SK-N-MC (cell line): ENCODE results near the gene SRRM3.

Source experiments
- EZH2 ChIP-seq: fragments of 200-600 bp; sonication (generic); IDR thresholded peaks from one replicate; pipeline ENCODE4 v1.6.1; 2017; ENCODE audit warnings: antibody characterized with exemption
- FOXP2 ChIP-seq: optimal IDR thresholded peaks from 2 replicates; pipeline ENCODE3; 2011; ENCODE audit warnings: mild to moderate bottlenecking, moderate library complexity; ENCODE audit not compliant: insufficient read depth; ENCODE audit errors: extremely low read length, control extremely low read depth
- POLR2AphosphoS5 ChIP-seq: IDR thresholded peaks from 2 replicates; pipeline ENCODE4 v1.6.1; 2012; ENCODE audit warnings: mild to moderate bottlenecking, low read depth, low read length, borderline replicate concordance

DNA sequence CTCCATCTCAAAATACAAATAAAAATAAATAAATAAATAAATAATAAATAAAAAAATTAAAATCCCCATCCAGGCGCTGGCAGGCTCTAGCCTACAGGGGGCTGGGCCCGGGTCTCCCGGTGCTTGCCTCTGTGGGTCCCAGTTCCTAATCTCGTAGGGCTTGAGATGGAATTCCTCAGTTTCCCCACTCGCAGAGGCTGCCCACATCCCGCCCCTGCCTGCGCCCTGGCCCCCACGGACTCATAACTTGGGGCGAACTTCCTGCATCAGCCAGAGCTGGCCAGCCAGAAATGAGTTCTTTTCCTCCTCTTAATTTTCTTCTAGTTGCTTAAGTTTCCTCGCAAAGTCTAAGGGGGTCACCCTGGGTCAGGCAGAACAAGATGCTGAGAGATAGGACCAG lies 22.0 kb upstream of the SRRM3 start:
- TF ChIP-seq POLR2AphosphoS5, result no peak
- TF ChIP-seq EZH2, result no peak
- no peak for TF ChIP-seq FOXP2
